DND-41 (cell line): ENCODE data around the gene ACBD6.

Experiments
- ATAC-seq: fragments of 200-7000 bp; cut with Tn5 transposase; 3 replicates; pipeline ENCODE4 v1.9.1; 2021; ENCODE audit warnings: low read depth; ENCODE audit not compliant: insufficient read depth
- DNase-seq: peaks from one replicate; pipeline ENCODE4 v3.0.0-alpha.2; 2020
- H2AFZ ChIP-seq: 2 replicates; pipeline ENCODE4 v1.6.0; 2012; ENCODE audit warnings: low read depth, low read length
- H3K27ac ChIP-seq: 2 replicates; pipeline ENCODE4 v1.5.1; 2012; ENCODE audit warnings: low read length, inconsistent platforms
- H3K27me3 ChIP-seq: fragments of 200-600 bp; sonication (generic); 2 replicates; pipeline ENCODE4 v1.6.0; 2012; ENCODE audit warnings: low read length, mild to moderate bottlenecking, inconsistent platforms; ENCODE audit not compliant: insufficient read depth, poor library complexity
- H3K36me3 ChIP-seq: 2 replicates; pipeline ENCODE4 v1.5.1; 2012; ENCODE audit warnings: low read length, inconsistent platforms; ENCODE audit not compliant: insufficient read depth
- H3K4me1 ChIP-seq: 2 replicates; pipeline ENCODE4 v1.5.1; 2012; ENCODE audit warnings: mild to moderate bottlenecking, low read length; ENCODE audit not compliant: insufficient read depth
- H3K4me2 ChIP-seq: 2 replicates; pipeline ENCODE4 v1.6.0; 2012; ENCODE audit warnings: mild to moderate bottlenecking, moderate library complexity, low read length, inconsistent platforms; ENCODE audit not compliant: insufficient read depth
- H3K4me3 ChIP-seq, 2 experiments: fragments of 200-600 bp in 1 of 2; shearing (Covaris generic) in 1 of 2; 2 replicates each; pipeline ENCODE4 v1.5.1; 2012 to 2016; ENCODE audit warnings: inconsistent platforms in 2 of 2, low read length in 2 of 2, mild to moderate bottlenecking in 2 of 2, low read depth in 1 of 2, moderate library complexity in 1 of 2
- H3K79me2 ChIP-seq: 2 replicates; pipeline ENCODE4 v1.6.0; 2012; ENCODE audit warnings: low read length, inconsistent platforms; ENCODE audit not compliant: insufficient read depth
- H3K9ac ChIP-seq: 2 replicates; pipeline ENCODE4 v1.6.0; 2012; ENCODE audit warnings: low read depth, mild to moderate bottlenecking, inconsistent platforms, low read length, moderate library complexity
- H3K9me3 ChIP-seq: 2 replicates; pipeline ENCODE4 v1.5.1; 2012; ENCODE audit warnings: low read length, moderate library complexity, mild to moderate bottlenecking, inconsistent platforms; ENCODE audit not compliant: insufficient read depth, severe bottlenecking
- H4K20me1 ChIP-seq: 2 replicates; pipeline ENCODE4 v1.6.0; 2012; ENCODE audit warnings: low read length; ENCODE audit not compliant: insufficient read depth
- CTCF ChIP-seq: IDR thresholded peaks from 2 replicates; pipeline ENCODE4 v1.5.1; 2012; ENCODE audit warnings: borderline replicate concordance, low read length, moderate library complexity, mild to moderate bottlenecking; ENCODE audit not compliant: poor library complexity, severe bottlenecking; ENCODE audit errors: extremely low read depth
- EZH2 ChIP-seq: IDR thresholded peaks from 3 replicates; pipeline ENCODE4 v1.6.1; 2012; ENCODE audit warnings: borderline replicate concordance, low read depth, mild to moderate bottlenecking, moderate library complexity, low read length, inconsistent platforms; ENCODE audit not compliant: severe bottlenecking

Gene ACBD6

DNA sequence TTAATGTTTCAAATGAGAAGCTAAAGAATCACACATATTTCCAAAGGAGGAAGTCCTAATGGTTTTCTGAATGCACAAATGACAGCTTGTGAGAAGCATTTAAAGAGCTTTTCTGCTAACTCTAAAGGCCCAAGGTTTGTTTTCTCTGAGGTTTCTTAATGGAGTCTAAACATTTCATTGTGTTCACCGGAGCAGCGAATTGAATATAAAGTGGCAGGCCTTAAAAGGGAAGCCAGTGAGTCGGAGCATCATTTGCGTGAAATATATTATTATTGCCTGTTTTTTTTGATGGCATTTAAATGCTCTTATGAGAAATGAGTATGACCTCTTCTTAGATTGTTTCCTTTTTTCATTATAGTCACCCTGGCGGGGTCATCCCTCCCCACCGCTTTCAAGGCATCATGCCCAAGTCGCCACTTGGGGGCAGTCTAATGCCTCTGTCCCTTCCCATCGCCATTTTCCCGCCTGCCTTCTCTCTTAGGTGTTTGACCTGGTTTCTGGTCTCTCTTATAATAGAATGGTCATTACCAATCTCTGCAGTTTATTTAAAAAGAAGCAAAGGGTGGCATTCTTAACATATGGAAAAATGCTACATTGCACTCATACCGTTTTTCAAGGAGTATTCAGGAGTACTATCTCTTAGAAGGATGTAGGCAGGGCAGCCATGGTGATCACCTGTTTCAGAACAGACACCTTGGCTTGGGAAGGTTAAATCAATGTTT, 31.1 kb upstream of the ACBD6 start:
- Histone ChIP-seq H3K9ac (no peak overlapping the region), H2AFZ (no peak overlapping the region), H3K4me2 (no peak overlapping the region), H4K20me1 (no peaks in the 10 kb centered on the region), H3K27me3 (no peaks in the 10 kb centered on the region), H3K36me3 (no peaks in the 10 kb centered on the region), H3K4me1 (no peaks in the 10 kb centered on the region), H3K27ac (no peak overlapping the region), H3K79me2 (no peaks in the 10 kb centered on the region), H3K4me3 (no peak overlapping the region), H3K9me3 (no peaks in the 10 kb centered on the region)
- ATAC-seq (peak; percentile 76), DNase-seq (peak; percentile 65)
- TF ChIP-seq EZH2 (no peak), CTCF (peak; percentile 88)

DNA sequence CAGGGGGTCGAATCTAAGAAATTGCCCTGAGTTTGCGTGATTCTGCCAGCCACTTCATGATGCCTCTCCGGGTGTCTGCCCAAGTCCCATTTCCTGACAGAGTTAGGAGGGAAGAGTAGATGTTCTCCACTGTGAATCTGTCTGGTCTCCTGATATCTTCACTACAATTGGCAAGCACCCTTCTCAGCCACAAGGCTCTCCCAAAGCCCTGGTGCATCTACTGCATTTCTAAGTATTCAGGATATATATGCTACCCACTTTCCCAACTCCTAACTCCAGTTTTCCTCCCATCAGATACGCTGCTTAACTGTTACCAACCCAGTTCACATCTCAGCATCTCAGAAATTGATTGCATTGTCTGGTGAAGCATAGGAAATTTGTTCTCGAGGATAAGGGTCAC, 30.5 kb upstream of the ACBD6 start:
- H3K27ac ChIP-seq: no peak overlapping the region
- no peaks in the 10 kb centered on the region for H3K36me3 ChIP-seq
- 0 out of 2 replicates have a peak overlapping the region, but pooled peaks have one; percentile 4 for H2AFZ ChIP-seq
- TF ChIP-seq EZH2: no peak
- no peak for TF ChIP-seq CTCF
- no peaks in the 10 kb centered on the region for H3K9me3 ChIP-seq
- H3K4me3 ChIP-seq: no peak overlapping the region
- ATAC-seq (no peak), DNase-seq (no peak)
- H4K20me1 ChIP-seq: no peaks in the 10 kb centered on the region
- no peak overlapping the region for H3K4me2 ChIP-seq
- no peaks in the 10 kb centered on the region for H3K27me3 ChIP-seq
- H3K9ac ChIP-seq: no peak overlapping the region
- H3K79me2 ChIP-seq: no peaks in the 10 kb centered on the region
- H3K4me1 ChIP-seq: no peaks in the 10 kb centered on the region

- no peak for TF ChIP-seq EZH2
- no peak for TF ChIP-seq CTCF
- no peak overlapping the region for H2AFZ ChIP-seq
- no peak overlapping the region for H3K4me3 ChIP-seq
- no peak overlapping the region for H3K4me2 ChIP-seq
- H3K27ac ChIP-seq: no peak overlapping the region
- H3K79me2 ChIP-seq: no peaks in the 10 kb centered on the region
- no peak overlapping the region for H3K9ac ChIP-seq
- no peaks in the 10 kb centered on the region for H4K20me1 ChIP-seq
- no peaks in the 10 kb centered on the region for H3K4me1 ChIP-seq
- no peaks in the 10 kb centered on the region for H3K36me3 ChIP-seq
- no peak for DNase-seq
- H3K27me3 ChIP-seq: no peaks in the 10 kb centered on the region
- no peaks in the 10 kb centered on the region for H3K9me3 ChIP-seq
- ATAC-seq: no peak
Observed at GRCh38 chr1:180530501-180530900, 28.1 kb upstream of the ACBD6 start.
